NCI-H1092 treated with DMSO at 0.1 percent for 48 hours (cell line): ENCODE data around the gene NBEAL2.

Experiments used
- DNase-seq: peaks from one replicate; lab custom pipeline; 2025; lab: John Stamatoyannopoulos, UW

The NBEAL2 gene

GRCh38 chr3:47042231-47042791 lies 62.8 kb downstream of the NBEAL2 start:
- no peak for DNase-seq

DNA sequence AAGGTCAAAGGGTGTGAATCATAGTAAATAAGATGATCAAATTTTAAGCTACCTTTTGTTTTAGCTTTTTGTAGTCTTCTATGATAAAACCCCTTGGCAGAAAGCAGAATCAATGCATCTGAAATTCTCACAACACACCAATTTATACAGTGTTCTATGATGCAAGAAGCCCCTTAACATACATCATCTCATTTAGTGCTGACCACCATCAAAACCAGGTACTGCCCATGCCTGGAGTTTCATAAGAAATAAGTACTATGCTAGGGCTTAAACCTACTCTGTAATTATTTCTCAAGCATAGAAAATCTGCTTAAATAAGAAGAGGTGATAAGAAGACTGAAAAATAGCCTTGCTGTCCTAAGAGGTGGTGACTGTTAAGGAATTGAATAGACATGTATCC lies 67.6 kb downstream of the NBEAL2 start:
- no peak for DNase-seq

DNA sequence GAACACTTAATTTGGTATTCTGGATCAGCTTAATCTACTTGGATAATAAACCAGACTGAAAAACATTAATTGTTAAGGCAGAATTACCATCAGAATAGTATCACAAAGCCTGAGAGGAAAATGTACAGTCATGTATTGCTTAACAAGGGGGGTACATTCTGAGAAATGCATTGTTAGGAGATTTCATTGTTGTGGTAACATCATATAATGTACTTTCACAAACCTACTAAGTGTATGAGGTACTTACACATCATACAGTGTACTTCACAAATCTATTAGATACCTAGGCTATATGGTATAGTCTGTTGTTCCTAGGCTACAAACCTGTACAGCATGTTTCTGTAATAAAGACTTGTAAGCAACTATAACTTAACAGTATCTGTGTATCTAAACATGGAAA lies 68.2 kb downstream of the NBEAL2 start:
- DNase-seq = no peak

- DNase-seq = no peak
These were observed 74.9 kb downstream of the NBEAL2 start for GRCh38 chr3:47054412-47054811.

DNA sequence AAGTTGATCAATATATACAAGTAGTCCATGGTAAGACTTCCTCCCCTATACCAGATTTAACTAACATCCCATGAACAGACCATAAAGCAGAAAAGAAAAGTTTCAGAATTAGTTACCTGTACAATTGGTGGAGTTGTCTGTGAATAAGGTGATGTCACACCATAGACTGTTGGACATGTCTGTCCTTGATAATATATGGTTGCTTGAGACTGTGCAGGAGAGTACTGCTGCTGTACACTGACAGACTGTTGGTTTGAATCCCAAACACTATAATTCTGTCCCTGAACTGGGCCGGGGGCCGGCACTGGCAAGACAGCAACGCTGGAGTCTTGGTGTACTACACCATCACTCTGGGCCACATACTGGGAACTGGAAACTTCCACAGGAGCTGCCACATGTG lies 77.2 kb downstream of the NBEAL2 start:
- DNase-seq = no peak

GRCh38 chr3:47057212-47057671 lies 77.8 kb downstream of the NBEAL2 start:
- DNase-seq = no peak
